Osteocyte (in vitro differentiated cells): ENCODE measurements around the gene RNGTT. TPM values are rescaled to one million over a fixed set of nuclear protein-coding genes. Genes with fewer than 3 reads are reported as not detected.

Experiments used
- DNase-seq: peaks from one replicate; pipeline ENCODE4 v3.0.0; 2021; ENCODE audit warnings: mixed read lengths; ENCODE audit not compliant: unreplicated experiment; ENCODE audit errors: extremely low spot score
- H3K27ac Mint-ChIP-seq: one replicate; pipeline ENCODE4 v1.8.0; 2021; ENCODE audit warnings: mild to moderate bottlenecking, mixed read lengths; ENCODE audit not compliant: unreplicated experiment
- H3K27me3 Mint-ChIP-seq: one replicate; pipeline ENCODE4 v1.8.0; 2021; ENCODE audit warnings: mixed read lengths; ENCODE audit not compliant: unreplicated experiment
- H3K36me3 Mint-ChIP-seq: one replicate; pipeline ENCODE4 v1.8.0; 2021; ENCODE audit warnings: mixed read lengths; ENCODE audit not compliant: unreplicated experiment
- H3K4me1 Mint-ChIP-seq: one replicate; pipeline ENCODE4 v1.8.0; 2021; ENCODE audit warnings: mixed read lengths; ENCODE audit not compliant: unreplicated experiment
- H3K4me3 Mint-ChIP-seq: one replicate; pipeline ENCODE4 v1.8.0; 2021; ENCODE audit warnings: mild to moderate bottlenecking, moderate library complexity, mixed read lengths; ENCODE audit not compliant: unreplicated experiment
- H3K9me3 Mint-ChIP-seq: one replicate; pipeline ENCODE4 v1.8.0; 2021; ENCODE audit warnings: mixed read lengths; ENCODE audit not compliant: unreplicated experiment
- total RNA-seq: library from RNA; stranded (reverse); gene quantifications from 2 replicates; pipeline ENCODE4 v1.2.1, GENCODE V29; 2021
- TF ChIP-seq, protein P1 (sequence below): fragments of 200-600 bp; sonication (generic); IDR thresholded peaks from 2 replicates; pipeline ENCODE4 v1.5.0; 2021; ENCODE audit warnings: antibody characterized with exemption, mild to moderate bottlenecking, moderate library complexity

Gene RNGTT
- total RNA-seq, 1 donor from 2014 or later = 12.7 TPM

GRCh38 chr6:88881451-88881850 is 82.0 kb downstream of the RNGTT start:
- Mint-ChIP-seq H3K36me3 (peaks cover 12% of the 10 kb centered on the region), H3K27me3 (no peaks in the 10 kb centered on the region)
- DNase-seq = no peak

GRCh38 chr6:88880021-88880420 is 83.4 kb downstream of the RNGTT start:
- Mint-ChIP-seq H3K27me3 (no peaks in the 10 kb centered on the region), H3K9me3 (peaks cover 1% of the 10 kb centered on the region), H3K36me3 (peaks cover 5% of the 10 kb centered on the region), H3K4me1 (peaks cover 9% of the 10 kb centered on the region), H3K27ac (no peak overlapping the region), H3K4me3 (no peak overlapping the region)
- TF ChIP-seq, protein P1, sequence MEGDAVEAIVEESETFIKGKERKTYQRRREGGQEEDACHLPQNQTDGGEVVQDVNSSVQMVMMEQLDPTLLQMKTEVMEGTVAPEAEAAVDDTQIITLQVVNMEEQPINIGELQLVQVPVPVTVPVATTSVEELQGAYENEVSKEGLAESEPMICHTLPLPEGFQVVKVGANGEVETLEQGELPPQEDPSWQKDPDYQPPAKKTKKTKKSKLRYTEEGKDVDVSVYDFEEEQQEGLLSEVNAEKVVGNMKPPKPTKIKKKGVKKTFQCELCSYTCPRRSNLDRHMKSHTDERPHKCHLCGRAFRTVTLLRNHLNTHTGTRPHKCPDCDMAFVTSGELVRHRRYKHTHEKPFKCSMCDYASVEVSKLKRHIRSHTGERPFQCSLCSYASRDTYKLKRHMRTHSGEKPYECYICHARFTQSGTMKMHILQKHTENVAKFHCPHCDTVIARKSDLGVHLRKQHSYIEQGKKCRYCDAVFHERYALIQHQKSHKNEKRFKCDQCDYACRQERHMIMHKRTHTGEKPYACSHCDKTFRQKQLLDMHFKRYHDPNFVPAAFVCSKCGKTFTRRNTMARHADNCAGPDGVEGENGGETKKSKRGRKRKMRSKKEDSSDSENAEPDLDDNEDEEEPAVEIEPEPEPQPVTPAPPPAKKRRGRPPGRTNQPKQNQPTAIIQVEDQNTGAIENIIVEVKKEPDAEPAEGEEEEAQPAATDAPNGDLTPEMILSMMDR = no peak
- no peak for DNase-seq

More at GRCh38 chr6:88881451-88881850, 82.0 kb downstream of the RNGTT start:
- TF ChIP-seq, protein P1 = no peak
- Mint-ChIP-seq H3K27ac (no peak overlapping the region), H3K4me1 (peaks cover 9% of the 10 kb centered on the region), H3K9me3 (peaks cover 7% of the 10 kb centered on the region), H3K4me3 (no peak overlapping the region)

- no peaks in the 10 kb centered on the region for H3K9me3 Mint-ChIP-seq
- H3K4me1 Mint-ChIP-seq = peaks cover 6% of the 10 kb centered on the region
- TF ChIP-seq, protein P1 = no peak
- H3K36me3 Mint-ChIP-seq = no peaks in the 10 kb centered on the region
- no peak overlapping the region for H3K4me3 Mint-ChIP-seq
- no peak overlapping the region for H3K27ac Mint-ChIP-seq
- DNase-seq = no peak
- no peaks in the 10 kb centered on the region for H3K27me3 Mint-ChIP-seq
These were observed 85.5 kb downstream of the RNGTT start for GRCh38 chr6:88877893-88878292.

DNA sequence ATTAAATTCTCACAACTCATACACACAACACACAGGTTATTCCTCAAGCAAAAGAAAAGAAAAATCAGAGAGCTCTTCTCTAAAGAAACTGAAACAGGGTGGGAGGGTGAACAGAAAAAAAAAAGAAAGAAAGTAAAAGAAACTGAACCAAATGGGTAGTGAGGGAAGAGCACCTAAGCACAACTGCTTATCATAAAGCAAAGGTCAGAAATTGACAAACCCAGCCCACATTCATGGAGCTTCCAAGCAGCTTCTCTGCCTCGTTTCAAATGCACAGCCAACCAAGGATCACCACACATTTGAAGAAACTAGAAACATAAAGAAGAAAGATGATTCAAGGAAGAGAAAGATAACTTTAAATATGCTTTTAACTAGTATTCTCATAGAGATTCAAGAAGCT is 90.5 kb downstream of the RNGTT start:
- H3K27ac Mint-ChIP-seq = no peak overlapping the region
- TF ChIP-seq, protein P1 = no peak
- no peak overlapping the region for H3K4me3 Mint-ChIP-seq
- no peaks in the 10 kb centered on the region for H3K27me3 Mint-ChIP-seq
- H3K36me3 Mint-ChIP-seq = no peaks in the 10 kb centered on the region
- H3K4me1 Mint-ChIP-seq = peaks cover 18% of the 10 kb centered on the region
- no peaks in the 10 kb centered on the region for H3K9me3 Mint-ChIP-seq
- no peak for DNase-seq

DNA sequence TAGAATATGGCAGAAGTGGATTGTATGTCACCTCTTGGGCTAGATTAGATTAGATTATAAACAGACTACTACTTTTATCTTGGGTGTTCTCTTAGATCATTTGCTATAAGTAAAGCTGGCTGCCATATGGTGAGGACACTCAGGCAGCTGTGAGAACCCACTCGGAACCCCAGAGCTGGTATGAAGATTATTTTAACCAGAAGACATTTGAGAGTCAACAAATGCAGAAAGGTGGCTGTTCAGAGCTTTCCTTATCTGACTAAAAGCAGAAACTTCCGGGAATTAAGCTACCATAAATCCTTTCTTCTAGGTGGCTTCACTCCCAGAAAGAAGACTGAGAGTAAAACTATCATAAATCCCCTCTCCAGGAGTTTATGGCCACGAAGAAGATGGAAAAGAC is 91.9 kb downstream of the RNGTT start:
- H3K27ac Mint-ChIP-seq = no peak overlapping the region
- H3K9me3 Mint-ChIP-seq = no peaks in the 10 kb centered on the region

More for the DNA sequence above, 91.9 kb downstream of the RNGTT start:
- H3K4me1 Mint-ChIP-seq = peaks cover 28% of the 10 kb centered on the region
- H3K27me3 Mint-ChIP-seq = no peaks in the 10 kb centered on the region
- TF ChIP-seq, protein P1 = no peak
- H3K4me3 Mint-ChIP-seq = no peak overlapping the region
- no peak for DNase-seq
- no peaks in the 10 kb centered on the region for H3K36me3 Mint-ChIP-seq
